Nephron (organoid): ENCODE measurements around the gene SNRPD1.
"Not testable (repeated sequence)": the region's sequence is repeated elsewhere in the genome, so short reads cannot be mapped to it uniquely, and the experiment has no call there.

Experiments
- H3K27ac Mint-ChIP-seq, 3 experiments: 2 replicates each; pipeline ENCODE4 v1.8.0; 2020; ENCODE audit warnings: mixed read lengths in 3 of 3, mild to moderate bottlenecking in 2 of 3, moderate library complexity in 1 of 3
- H3K27me3 Mint-ChIP-seq: 2 replicates; pipeline ENCODE4 v1.8.0; 2021; ENCODE audit warnings: low read depth, mild to moderate bottlenecking, moderate library complexity, mixed read lengths
- H3K36me3 Mint-ChIP-seq: 2 replicates; pipeline ENCODE4 v1.8.0; 2020; ENCODE audit warnings: low read depth, mixed read lengths
- H3K4me1 Mint-ChIP-seq: 2 replicates; pipeline ENCODE4 v1.8.0; 2020; ENCODE audit warnings: mixed read lengths
- H3K4me3 Mint-ChIP-seq, 3 experiments: 2 replicates each; pipeline ENCODE4 v1.8.0; 2020; ENCODE audit warnings: mild to moderate bottlenecking in 3 of 3, mixed read lengths in 3 of 3, moderate library complexity in 2 of 3
- H3K9me3 Mint-ChIP-seq: 2 replicates; pipeline ENCODE4 v1.8.0; 2020; ENCODE audit warnings: mixed read lengths
- TF ChIP-seq, protein P1 (sequence below), 3 experiments: fragments of 200-600 bp; sonication (generic); IDR thresholded peaks; one replicate each; pipeline ENCODE4 v1.5.0; 2021; ENCODE audit warnings: antibody characterized with exemption in 3 of 3; ENCODE audit not compliant: unreplicated experiment in 3 of 3

Gene SNRPD1

DNA sequence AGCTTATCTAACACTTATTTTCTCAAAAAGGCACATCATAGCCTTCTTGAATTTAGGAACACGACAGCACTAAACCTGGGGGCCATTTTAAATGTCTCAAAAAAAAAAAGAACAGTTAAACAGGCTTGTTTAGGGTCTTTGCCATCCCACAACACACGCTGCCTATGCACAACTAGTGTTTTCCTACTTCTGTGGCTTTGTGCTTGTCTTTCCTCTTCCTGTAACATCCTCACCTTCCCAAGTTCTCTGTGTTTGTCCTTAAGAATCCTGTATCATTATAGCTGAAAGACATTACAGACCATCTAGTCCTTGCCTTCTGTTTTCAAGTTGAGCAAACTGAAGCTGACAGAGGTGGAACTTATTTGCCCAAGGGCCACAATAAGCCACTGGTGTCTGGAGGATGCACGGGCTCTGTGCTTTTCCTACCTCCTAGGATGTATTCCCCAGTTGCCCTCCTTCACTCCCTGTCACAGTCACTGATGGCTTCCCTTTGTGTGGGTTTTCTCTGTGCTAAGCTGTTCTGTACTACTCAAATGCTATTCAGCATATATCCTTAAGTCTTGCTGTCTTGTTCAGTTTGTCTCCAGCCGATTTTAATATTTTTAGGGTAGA, 22.6 kb downstream of the SNRPD1 start:
- no peak overlapping the region for H3K27ac Mint-ChIP-seq
- no peak overlapping the region for H3K4me3 Mint-ChIP-seq
- TF ChIP-seq, protein P1, sequence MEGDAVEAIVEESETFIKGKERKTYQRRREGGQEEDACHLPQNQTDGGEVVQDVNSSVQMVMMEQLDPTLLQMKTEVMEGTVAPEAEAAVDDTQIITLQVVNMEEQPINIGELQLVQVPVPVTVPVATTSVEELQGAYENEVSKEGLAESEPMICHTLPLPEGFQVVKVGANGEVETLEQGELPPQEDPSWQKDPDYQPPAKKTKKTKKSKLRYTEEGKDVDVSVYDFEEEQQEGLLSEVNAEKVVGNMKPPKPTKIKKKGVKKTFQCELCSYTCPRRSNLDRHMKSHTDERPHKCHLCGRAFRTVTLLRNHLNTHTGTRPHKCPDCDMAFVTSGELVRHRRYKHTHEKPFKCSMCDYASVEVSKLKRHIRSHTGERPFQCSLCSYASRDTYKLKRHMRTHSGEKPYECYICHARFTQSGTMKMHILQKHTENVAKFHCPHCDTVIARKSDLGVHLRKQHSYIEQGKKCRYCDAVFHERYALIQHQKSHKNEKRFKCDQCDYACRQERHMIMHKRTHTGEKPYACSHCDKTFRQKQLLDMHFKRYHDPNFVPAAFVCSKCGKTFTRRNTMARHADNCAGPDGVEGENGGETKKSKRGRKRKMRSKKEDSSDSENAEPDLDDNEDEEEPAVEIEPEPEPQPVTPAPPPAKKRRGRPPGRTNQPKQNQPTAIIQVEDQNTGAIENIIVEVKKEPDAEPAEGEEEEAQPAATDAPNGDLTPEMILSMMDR (IDR thresholded peaks at IDR 0.05; ENCODE audit: unreplicated experiment in 3 of 3): no peak
- H3K9me3 Mint-ChIP-seq: no peaks in the 10 kb centered on the region
- H3K36me3 Mint-ChIP-seq: peaks cover 34% of the 10 kb centered on the region
- no peaks in the 10 kb centered on the region for H3K4me1 Mint-ChIP-seq
- no peaks in the 10 kb centered on the region for H3K27me3 Mint-ChIP-seq

DNA sequence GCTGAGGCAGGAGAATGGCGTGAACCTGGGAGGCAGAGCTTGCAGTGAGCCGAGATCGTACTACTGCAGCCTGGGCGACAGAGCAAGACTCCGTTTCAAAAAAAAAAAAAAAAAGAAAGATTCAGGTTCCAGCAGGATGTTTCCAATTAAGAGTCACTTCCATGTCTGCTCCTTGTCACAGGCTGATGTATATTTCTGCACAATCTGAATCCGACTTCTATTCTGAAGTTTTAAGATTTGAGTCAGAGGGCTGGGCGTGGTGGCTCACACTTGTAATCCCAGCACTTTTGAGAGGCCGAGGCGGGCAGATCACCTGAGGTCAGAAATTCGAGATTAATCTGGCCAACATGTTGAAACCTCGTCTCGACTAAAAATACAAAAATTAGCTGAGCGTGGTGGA, 24.7 kb downstream of the SNRPD1 start:
- Mint-ChIP-seq H3K27me3 (no peaks in the 10 kb centered on the region), H3K27ac (no peak overlapping the region), H3K9me3 (no peaks in the 10 kb centered on the region), H3K36me3 (peaks cover 19% of the 10 kb centered on the region), H3K4me3 (no peak overlapping the region), H3K4me1 (no peaks in the 10 kb centered on the region)
- TF ChIP-seq, protein P1 (IDR thresholded peaks at IDR 0.05; ENCODE audit: unreplicated experiment in 3 of 3): no peak

DNA sequence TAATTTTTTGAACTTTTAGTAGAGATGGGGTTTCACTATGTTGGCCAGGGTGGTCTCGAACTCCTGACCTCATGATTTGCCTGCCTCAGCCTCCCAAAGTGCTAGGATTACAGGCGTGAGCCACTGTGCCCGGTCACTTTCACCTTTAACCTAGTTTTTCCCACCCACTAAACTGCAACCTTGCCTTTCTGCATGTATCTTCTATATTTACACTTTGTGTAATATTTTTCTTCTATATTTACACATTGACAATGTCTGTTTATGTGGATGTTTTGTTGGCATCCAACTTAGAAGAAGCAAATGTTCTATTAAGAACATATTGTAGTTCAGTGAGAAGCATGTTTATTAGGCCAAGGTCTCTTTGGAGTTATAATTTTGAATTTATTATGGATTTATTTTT, 26.7 kb downstream of the SNRPD1 start:
- Mint-ChIP-seq H3K9me3 (no peaks in the 10 kb centered on the region), H3K27me3 (no peaks in the 10 kb centered on the region), H3K4me3 (no peak overlapping the region), H3K4me1 (no peaks in the 10 kb centered on the region), H3K36me3 (peaks cover 16% of the 10 kb centered on the region), H3K27ac (no peak overlapping the region)
- TF ChIP-seq, protein P1 (IDR thresholded peaks at IDR 0.05; ENCODE audit: unreplicated experiment in 3 of 3): no peak

DNA sequence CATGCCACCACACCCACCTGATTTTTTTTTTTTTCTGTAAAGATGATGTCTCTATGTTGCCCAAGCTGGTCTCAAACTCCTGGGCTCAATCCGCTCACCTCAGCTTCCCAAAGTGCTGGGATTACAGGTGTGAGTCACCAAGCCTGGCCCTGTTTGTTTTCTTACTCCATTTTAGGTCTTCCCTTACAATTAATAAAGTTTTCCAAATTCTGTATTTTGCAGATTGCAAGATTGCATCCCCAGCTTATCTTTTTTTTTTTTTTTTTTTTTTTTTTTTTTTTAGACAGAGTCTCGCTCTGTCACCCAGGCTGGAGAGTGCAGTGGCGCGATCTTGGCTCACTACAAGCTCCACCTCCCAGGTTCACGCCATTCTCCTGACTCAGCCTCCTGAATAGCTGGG, 28.3 kb downstream of the SNRPD1 start:
- not testable (repeated sequence) for H3K4me1 Mint-ChIP-seq, H3K27me3 Mint-ChIP-seq, H3K36me3 Mint-ChIP-seq, H3K9me3 Mint-ChIP-seq, H3K4me3 Mint-ChIP-seq, H3K27ac Mint-ChIP-seq

DNA sequence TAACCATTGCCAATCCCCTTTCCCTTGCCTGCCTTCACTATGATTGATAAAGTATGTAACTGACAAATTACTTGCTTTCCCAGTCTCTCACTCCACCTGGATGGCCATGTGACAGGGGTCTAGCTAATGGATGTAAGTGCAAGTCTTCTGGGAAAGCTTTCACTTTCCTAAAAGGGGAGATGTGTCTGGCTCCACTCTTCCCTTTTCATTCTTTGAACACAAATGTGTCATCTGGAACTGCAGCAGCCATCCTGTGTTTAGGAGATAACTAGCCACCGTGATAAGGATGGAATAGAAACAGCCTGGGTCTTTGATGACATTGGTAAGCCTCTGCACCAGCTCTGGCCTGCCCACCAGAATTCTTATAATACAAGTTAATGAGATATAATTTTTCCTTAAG, 38.2 kb downstream of the SNRPD1 start:
- no peaks in the 10 kb centered on the region for H3K27me3 Mint-ChIP-seq
- TF ChIP-seq, protein P1 (IDR thresholded peaks at IDR 0.05; ENCODE audit: unreplicated experiment in 3 of 3): no peak
- peaks cover 2% of the 10 kb centered on the region for H3K9me3 Mint-ChIP-seq
- H3K36me3 Mint-ChIP-seq: peaks cover 4% of the 10 kb centered on the region
- no peak overlapping the region for H3K4me3 Mint-ChIP-seq
- H3K4me1 Mint-ChIP-seq: no peaks in the 10 kb centered on the region
- H3K27ac Mint-ChIP-seq: no peak overlapping the region

DNA sequence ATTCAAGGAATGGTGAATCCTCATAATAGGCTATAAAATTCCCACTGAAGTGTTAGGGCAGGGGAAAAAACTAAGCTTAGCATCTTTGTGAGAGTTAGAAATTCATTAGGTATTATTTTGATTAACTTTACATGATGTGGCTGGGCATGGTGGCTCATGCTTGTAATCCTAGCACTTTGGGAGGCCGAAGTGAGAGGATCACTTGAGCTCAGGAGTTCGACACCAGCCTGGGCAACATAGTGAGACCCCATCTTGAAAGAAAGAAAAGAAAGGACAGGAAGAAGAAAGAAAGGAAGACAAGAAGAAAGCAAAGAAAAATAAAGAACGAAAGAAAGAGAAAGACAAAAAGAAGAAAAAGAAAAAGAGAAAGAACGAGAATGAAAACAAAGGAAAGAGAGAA, 40.0 kb downstream of the SNRPD1 start:
- Mint-ChIP-seq H3K36me3 (peaks cover 6% of the 10 kb centered on the region), H3K4me1 (no peaks in the 10 kb centered on the region), H3K27ac (no peak overlapping the region), H3K4me3 (no peak overlapping the region), H3K27me3 (no peaks in the 10 kb centered on the region), H3K9me3 (peaks cover 2% of the 10 kb centered on the region)
- TF ChIP-seq, protein P1 (IDR thresholded peaks at IDR 0.05; ENCODE audit: unreplicated experiment in 3 of 3): no peak
